ENCODE data around the gene STYXL2.

STYXL2 gene

DNA sequence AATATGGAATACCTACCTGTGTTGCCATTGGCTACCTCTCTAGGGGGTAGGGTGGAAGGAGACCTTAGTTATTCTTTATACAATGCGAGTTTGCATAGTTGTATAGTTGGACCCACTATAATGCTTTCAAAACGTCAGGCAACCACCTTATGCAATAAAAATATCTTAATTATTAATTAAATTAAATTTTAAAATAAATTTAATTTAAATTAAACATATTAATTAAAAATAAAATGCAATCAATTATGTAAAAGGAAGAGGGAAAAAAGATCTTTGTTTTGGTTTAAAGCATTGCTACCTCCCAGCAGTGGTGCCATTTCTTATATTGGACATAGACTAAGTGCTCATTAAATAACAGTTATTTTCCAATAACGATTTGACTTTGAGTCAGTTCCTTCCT, 26.0 kb upstream of the STYXL2 start:
- POLR2A ChIA-PET: no interaction called here
- TF ChIP-seq ZFP69B (tag by site-specific recombination; IDR thresholded peaks at IDR 0.05): no peak
- TF ChIP-seq, protein P1, sequence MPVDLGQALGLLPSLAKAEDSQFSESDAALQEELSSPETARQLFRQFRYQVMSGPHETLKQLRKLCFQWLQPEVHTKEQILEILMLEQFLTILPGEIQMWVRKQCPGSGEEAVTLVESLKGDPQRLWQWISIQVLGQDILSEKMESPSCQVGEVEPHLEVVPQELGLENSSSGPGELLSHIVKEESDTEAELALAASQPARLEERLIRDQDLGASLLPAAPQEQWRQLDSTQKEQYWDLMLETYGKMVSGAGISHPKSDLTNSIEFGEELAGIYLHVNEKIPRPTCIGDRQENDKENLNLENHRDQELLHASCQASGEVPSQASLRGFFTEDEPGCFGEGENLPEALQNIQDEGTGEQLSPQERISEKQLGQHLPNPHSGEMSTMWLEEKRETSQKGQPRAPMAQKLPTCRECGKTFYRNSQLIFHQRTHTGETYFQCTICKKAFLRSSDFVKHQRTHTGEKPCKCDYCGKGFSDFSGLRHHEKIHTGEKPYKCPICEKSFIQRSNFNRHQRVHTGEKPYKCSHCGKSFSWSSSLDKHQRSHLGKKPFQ (tag by site-specific recombination; IDR thresholded peaks at IDR 0.05): no peak
- TF ChIP-seq, protein P2, sequence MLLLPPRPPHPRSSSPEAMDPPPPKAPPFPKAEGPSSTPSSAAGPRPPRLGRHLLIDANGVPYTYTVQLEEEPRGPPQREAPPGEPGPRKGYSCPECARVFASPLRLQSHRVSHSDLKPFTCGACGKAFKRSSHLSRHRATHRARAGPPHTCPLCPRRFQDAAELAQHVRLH (tag by site-specific recombination; IDR thresholded peaks at IDR 0.05): no peak
- no peak for TF ChIP-seq ZNF311 (tag by site-specific recombination; IDR thresholded peaks at IDR 0.05; ENCODE audit: borderline replicate concordance)
- no peak for TF ChIP-seq ZNF514 (tag by site-specific recombination; IDR thresholded peaks at IDR 0.05)
- TF ChIP-seq, protein P3, sequence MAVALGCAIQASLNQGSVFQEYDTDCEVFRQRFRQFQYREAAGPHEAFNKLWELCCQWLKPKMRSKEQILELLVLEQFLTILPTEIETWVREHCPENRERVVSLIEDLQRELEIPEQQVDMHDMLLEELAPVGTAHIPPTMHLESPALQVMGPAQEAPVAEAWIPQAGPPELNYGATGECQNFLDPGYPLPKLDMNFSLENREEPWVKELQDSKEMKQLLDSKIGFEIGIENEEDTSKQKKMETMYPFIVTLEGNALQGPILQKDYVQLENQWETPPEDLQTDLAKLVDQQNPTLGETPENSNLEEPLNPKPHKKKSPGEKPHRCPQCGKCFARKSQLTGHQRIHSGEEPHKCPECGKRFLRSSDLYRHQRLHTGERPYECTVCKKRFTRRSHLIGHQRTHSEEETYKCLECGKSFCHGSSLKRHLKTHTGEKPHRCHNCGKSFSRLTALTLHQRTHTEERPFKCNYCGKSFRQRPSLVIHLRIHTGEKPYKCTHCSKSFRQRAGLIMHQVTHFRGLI (tag by site-specific recombination; IDR thresholded peaks at IDR 0.05): no peak
- TF ChIP-seq ZSCAN16 (tag by site-specific recombination; IDR thresholded peaks at IDR 0.05): no peak
- TF ChIP-seq BCL11B (tag by site-specific recombination; IDR thresholded peaks at IDR 0.05; ENCODE audit: low read depth): no peak
- no peak for TF ChIP-seq ZNF76 (tag by site-specific recombination; IDR thresholded peaks at IDR 0.05; ENCODE audit: borderline replicate concordance, low read depth)
- TF ChIP-seq ZFP41 (tag by site-specific recombination; IDR thresholded peaks at IDR 0.05; ENCODE audit: borderline replicate concordance): no peak
- TF ChIP-seq ZNF2 (tag by site-specific recombination; IDR thresholded peaks at IDR 0.05): no peak
- TF ChIP-seq, protein P4, sequence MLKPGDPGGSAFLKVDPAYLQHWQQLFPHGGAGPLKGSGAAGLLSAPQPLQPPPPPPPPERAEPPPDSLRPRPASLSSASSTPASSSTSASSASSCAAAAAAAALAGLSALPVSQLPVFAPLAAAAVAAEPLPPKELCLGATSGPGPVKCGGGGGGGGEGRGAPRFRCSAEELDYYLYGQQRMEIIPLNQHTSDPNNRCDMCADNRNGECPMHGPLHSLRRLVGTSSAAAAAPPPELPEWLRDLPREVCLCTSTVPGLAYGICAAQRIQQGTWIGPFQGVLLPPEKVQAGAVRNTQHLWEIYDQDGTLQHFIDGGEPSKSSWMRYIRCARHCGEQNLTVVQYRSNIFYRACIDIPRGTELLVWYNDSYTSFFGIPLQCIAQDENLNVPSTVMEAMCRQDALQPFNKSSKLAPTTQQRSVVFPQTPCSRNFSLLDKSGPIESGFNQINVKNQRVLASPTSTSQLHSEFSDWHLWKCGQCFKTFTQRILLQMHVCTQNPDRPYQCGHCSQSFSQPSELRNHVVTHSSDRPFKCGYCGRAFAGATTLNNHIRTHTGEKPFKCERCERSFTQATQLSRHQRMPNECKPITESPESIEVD (tag by site-specific recombination; IDR thresholded peaks at IDR 0.05): no peak
- TF ChIP-seq SCRT1 (tag by site-specific recombination; IDR thresholded peaks at IDR 0.05; ENCODE audit: borderline replicate concordance): no peak
- TF ChIP-seq ZIC2 (tag by site-specific recombination; IDR thresholded peaks at IDR 0.05): no peak
- Histone ChIP-seq H3K27ac (ENCODE audit: extremely low read depth, low read depth, low read length) (no peak overlapping the region), H3K4me3 (ENCODE audit: low read depth, low read length) (no peak overlapping the region), H3K36me3 (ENCODE audit: control insufficient read depth in 2 of 2, insufficient read depth in 1 of 2, low read length in 2 of 2) (no peaks in the 10 kb centered on the region), H3K9me3 (ENCODE audit: control insufficient read depth, insufficient read depth, low read depth, low read length) (no peaks in the 10 kb centered on the region), H3K4me1 (ENCODE audit: control insufficient read depth, insufficient read depth, low read length) (no peaks in the 10 kb centered on the region)
- CTCF ChIA-PET: interaction anchor here (0.7 kb wide), 1 partner anchor 9 kb away, joined by 3 read pairs; no protein-coding TSS in a partner anchor

DNA sequence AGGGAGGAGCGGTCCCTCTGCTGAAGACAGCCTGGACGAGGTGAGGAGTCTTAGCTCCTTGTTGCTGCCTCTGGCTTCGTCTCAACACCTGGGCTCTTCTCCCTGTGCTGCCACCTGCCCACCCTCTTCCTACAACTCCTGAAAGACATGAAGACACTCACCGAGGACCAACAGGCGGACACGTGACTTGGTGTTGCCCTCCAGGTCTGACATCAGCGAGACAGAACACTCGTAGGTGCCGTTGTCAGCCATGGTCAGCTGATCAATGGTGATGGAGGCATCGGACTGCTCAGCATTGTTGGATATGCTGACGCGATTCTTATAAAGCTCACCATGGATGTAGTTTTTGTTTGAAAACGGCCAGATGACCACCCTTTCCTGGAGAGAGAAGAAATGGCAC, 25.1 kb upstream of the STYXL2 start:
- H3K4me1 ChIP-seq (ENCODE audit: control insufficient read depth, insufficient read depth, low read length): no peaks in the 10 kb centered on the region
- ChIA-PET POLR2A (interaction anchor here (0.5 kb wide), 1 partner anchor 1149 kb away, joined by 4 read pairs; no protein-coding TSS in a partner anchor), CTCF (interaction anchor here (0.6 to 1.1 kb wide), 6 partner anchors 8 to 152 kb away, joined by 3 to 7 read pairs (median 3); partner anchors contain the start of gene POU2F1)
- no peak overlapping the region for H3K27ac ChIP-seq (ENCODE audit: extremely low read depth, low read depth, low read length)
- no peaks in the 10 kb centered on the region for H3K36me3 ChIP-seq (ENCODE audit: control insufficient read depth in 2 of 2, insufficient read depth in 1 of 2, low read length in 2 of 2)
- no peak overlapping the region for H3K4me3 ChIP-seq (ENCODE audit: low read depth, low read length)
- no peaks in the 10 kb centered on the region for H3K9me3 ChIP-seq (ENCODE audit: control insufficient read depth, insufficient read depth, low read depth, low read length)
- no peak for TF ChIP-seq ZNF2 (tag by site-specific recombination; IDR thresholded peaks at IDR 0.05)
- TF ChIP-seq ZNF654 (tag by site-specific recombination; IDR thresholded peaks at IDR 0.05; ENCODE audit: low read depth): no peak
- no peak for TF ChIP-seq ZNF658 (tag by site-specific recombination; IDR thresholded peaks at IDR 0.05)
- no peak for TF ChIP-seq ZNF354C (tag by site-specific recombination; IDR thresholded peaks at IDR 0.05; ENCODE audit: borderline replicate concordance, low read depth)
- no peak for TF ChIP-seq KLF8 (tag by site-specific recombination; IDR thresholded peaks at IDR 0.05)
- no peak for TF ChIP-seq GFI1B (tag by site-specific recombination; IDR thresholded peaks at IDR 0.05)
- TF ChIP-seq, protein P5, sequence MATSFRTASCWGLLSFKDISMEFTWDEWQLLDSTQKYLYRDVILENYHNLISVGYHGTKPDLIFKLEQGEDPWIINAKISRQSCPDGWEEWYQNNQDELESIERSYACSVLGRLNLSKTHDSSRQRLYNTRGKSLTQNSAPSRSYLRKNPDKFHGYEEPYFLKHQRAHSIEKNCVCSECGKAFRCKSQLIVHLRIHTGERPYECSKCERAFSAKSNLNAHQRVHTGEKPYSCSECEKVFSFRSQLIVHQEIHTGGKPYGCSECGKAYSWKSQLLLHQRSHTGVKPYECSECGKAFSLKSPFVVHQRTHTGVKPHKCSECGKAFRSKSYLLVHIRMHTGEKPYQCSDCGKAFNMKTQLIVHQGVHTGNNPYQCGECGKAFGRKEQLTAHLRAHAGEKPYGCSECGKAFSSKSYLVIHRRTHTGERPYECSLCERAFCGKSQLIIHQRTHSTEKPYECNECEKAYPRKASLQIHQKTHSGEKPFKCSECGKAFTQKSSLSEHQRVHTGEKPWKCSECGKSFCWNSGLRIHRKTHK (tag by site-specific recombination; IDR thresholded peaks at IDR 0.05): no peak
- TF ChIP-seq ZNF549 (tag by site-specific recombination; IDR thresholded peaks at IDR 0.05): no peak
- TF ChIP-seq ZFP3 (tag by site-specific recombination; IDR thresholded peaks at IDR 0.05; ENCODE audit: low read depth): no peak
- no peak for TF ChIP-seq BCL11B (tag by site-specific recombination; IDR thresholded peaks at IDR 0.05; ENCODE audit: low read depth)
- TF ChIP-seq, protein P6, sequence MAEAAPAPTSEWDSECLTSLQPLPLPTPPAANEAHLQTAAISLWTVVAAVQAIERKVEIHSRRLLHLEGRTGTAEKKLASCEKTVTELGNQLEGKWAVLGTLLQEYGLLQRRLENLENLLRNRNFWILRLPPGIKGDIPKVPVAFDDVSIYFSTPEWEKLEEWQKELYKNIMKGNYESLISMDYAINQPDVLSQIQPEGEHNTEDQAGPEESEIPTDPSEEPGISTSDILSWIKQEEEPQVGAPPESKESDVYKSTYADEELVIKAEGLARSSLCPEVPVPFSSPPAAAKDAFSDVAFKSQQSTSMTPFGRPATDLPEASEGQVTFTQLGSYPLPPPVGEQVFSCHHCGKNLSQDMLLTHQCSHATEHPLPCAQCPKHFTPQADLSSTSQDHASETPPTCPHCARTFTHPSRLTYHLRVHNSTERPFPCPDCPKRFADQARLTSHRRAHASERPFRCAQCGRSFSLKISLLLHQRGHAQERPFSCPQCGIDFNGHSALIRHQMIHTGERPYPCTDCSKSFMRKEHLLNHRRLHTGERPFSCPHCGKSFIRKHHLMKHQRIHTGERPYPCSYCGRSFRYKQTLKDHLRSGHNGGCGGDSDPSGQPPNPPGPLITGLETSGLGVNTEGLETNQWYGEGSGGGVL (tag by site-specific recombination; IDR thresholded peaks at IDR 0.05): no peak
